SH-SY5Y (cell line): ENCODE results near the gene RCVRN.

ENCODE experiments used
- GATA2 ChIP-seq: IDR thresholded peaks from 2 replicates; pipeline ENCODE4 v1.6.1; 2011; ENCODE audit warnings: mild to moderate bottlenecking, low read depth, low read length
- GATA3 ChIP-seq: IDR thresholded peaks from 2 replicates; pipeline ENCODE4 v1.6.1; 2011; ENCODE audit warnings: low read depth, mild to moderate bottlenecking, low read length, moderate library complexity

- TF ChIP-seq GATA2 (no peak), GATA3 (no peak)
Observed at GRCh38 chr17:9953492-9953891, 48.4 kb upstream of the RCVRN start.
